H1 (cell line): ENCODE results near the gene MBTPS1. TPM values are rescaled to one million over a fixed set of nuclear protein-coding genes. Genes with fewer than 3 reads are reported as not detected.

Source experiments
- CTCF ChIA-PET: fragments of 300-600 bp; sonication (Branson Sonifier 250); formaldehyde crosslinking; loops from one replicate; lab custom pipeline; 2021; ENCODE audit not compliant: partially characterized antibody; lab: Charles Lee
- POLR2A ChIA-PET: fragments of 300-600 bp; sonication (Branson Sonifier 250); formaldehyde crosslinking; loops from one replicate; lab custom pipeline; 2021; ENCODE audit warnings: inconsistent platforms; ENCODE audit not compliant: partially characterized antibody; lab: Charles Lee
- DNase-seq, 2 experiments: peaks; one replicate each; pipeline versions ENCODE4 v3.0.0 to v3.0.0-alpha.2; 2010 to 2022; ENCODE audit warnings: low spot score in 2 of 2, low read depth in 1 of 2, mixed read lengths in 1 of 2
- FAIRE-seq: peaks from 2 replicates; lab custom pipeline; 2011; peaks lifted over from hg19 to GRCh38; lab: Jason Lieb, UNC
- H2AFZ ChIP-seq: 2 replicates; pipeline ENCODE4 v1.8.1; 2012; ENCODE audit warnings: low read length, inconsistent platforms
- H2AK5ac ChIP-seq: 2 replicates; pipeline ENCODE4 v1.6.1; 2013; ENCODE audit warnings: low read depth, low read length
- H2BK120ac ChIP-seq: replicated peaks from 2 replicates; pipeline ENCODE3; 2013; ENCODE audit warnings: low read depth, low read length, inconsistent platforms
- H2BK12ac ChIP-seq: 2 replicates; pipeline ENCODE4 v1.6.1; 2013; ENCODE audit warnings: low read depth, low read length
- H2BK15ac ChIP-seq: 2 replicates; pipeline ENCODE4 v1.6.1; 2013; ENCODE audit warnings: low read length
- H2BK20ac ChIP-seq: 2 replicates; pipeline ENCODE4 v1.6.1; 2013; ENCODE audit warnings: low read length
- H2BK5ac ChIP-seq: 2 replicates; pipeline ENCODE4 v1.6.1; 2013; ENCODE audit warnings: low read depth, low read length
- H3K14ac ChIP-seq: 2 replicates; pipeline ENCODE4 v1.6.1; 2013; ENCODE audit warnings: inconsistent platforms; ENCODE audit not compliant: insufficient read length
- H3K18ac ChIP-seq: 2 replicates; pipeline ENCODE4 v1.6.1; 2013; ENCODE audit warnings: low read length; ENCODE audit errors: extremely low read depth
- H3K23ac ChIP-seq: 2 replicates; pipeline ENCODE4 v1.6.1; 2013; ENCODE audit warnings: inconsistent platforms; ENCODE audit not compliant: insufficient read length
- H3K23me2 ChIP-seq: 2 replicates; pipeline ENCODE4 v1.6.1; 2013; ENCODE audit warnings: low read depth, low read length
- H3K27ac ChIP-seq: 2 replicates; pipeline ENCODE4 v1.6.1; 2011; ENCODE audit warnings: low read depth, low read length, inconsistent platforms
- H3K27me3 ChIP-seq, 4 experiments: replicated peaks in 1 of 4; 1 replicate in 1 of 4; 2 replicates in 3 of 4; pipeline versions ENCODE4 v1.6.1 to v1.8.1; 2011 to 2013; ENCODE audit warnings: low read length in 3 of 4, mild to moderate bottlenecking in 3 of 4, inconsistent platforms in 2 of 4, mixed read lengths in 2 of 4, moderate library complexity in 1 of 4; ENCODE audit not compliant: control insufficient read depth in 3 of 4, insufficient read depth in 3 of 4; ENCODE audit errors: extremely low read depth in 1 of 4
- H3K36me3 ChIP-seq, 4 experiments: 2 replicates each; pipeline versions ENCODE4 v1.6.1 to v1.8.1; 2011 to 2013; ENCODE audit warnings: mild to moderate bottlenecking in 4 of 4, low read length in 3 of 4, moderate library complexity in 2 of 4, control low read depth in 1 of 4, inconsistent platforms in 1 of 4; ENCODE audit not compliant: insufficient read depth in 4 of 4, control insufficient read depth in 2 of 4
- H3K4ac ChIP-seq: replicated peaks from 2 replicates; pipeline ENCODE3; 2013; ENCODE audit warnings: low read length, low read depth, mixed read lengths, inconsistent platforms; ENCODE audit not compliant: insufficient read length
- H3K4me1 ChIP-seq, 4 experiments: replicated peaks in 1 of 4; 1 replicate in 1 of 4; 2 replicates in 3 of 4; pipeline versions ENCODE4 v1.6.1 to v1.8.1; 2011 to 2013; ENCODE audit warnings: low read length in 3 of 4, inconsistent platforms in 2 of 4, mixed read lengths in 1 of 4; ENCODE audit not compliant: insufficient read depth in 4 of 4, control insufficient read depth in 3 of 4
- H3K4me2 ChIP-seq, 2 experiments: 2 replicates each; pipeline versions ENCODE4 v1.6.1 to v1.8.1; 2011 to 2013; ENCODE audit warnings: low read depth in 2 of 2, low read length in 2 of 2, control low read depth in 1 of 2, inconsistent platforms in 1 of 2, mild to moderate bottlenecking in 1 of 2; ENCODE audit not compliant: insufficient read depth in 1 of 2
- H3K4me3 ChIP-seq, 4 experiments: fragments of 200-600, 300-600 bp in 1 of 4; sonication (generic), shearing (Covaris generic), sonication (Bioruptor Twin) in 1 of 4; 2 replicates each; pipeline versions ENCODE4 v1.5.1 to v1.8.1; 2011 to 2016; ENCODE audit warnings: low read length in 4 of 4, low read depth in 3 of 4, control low read depth in 2 of 4, inconsistent platforms in 2 of 4, mild to moderate bottlenecking in 2 of 4, mixed read lengths in 1 of 4, moderate library complexity in 1 of 4; ENCODE audit not compliant: insufficient read depth in 2 of 4; ENCODE audit errors: extremely low read depth in 1 of 4
- H3K56ac ChIP-seq: replicated peaks from 2 replicates; pipeline ENCODE3; 2013; ENCODE audit warnings: low read depth, mild to moderate bottlenecking, mixed read lengths, low read length, inconsistent platforms; ENCODE audit not compliant: insufficient read length
- H3K79me1 ChIP-seq: 2 replicates; pipeline ENCODE4 v1.6.1; 2013; ENCODE audit warnings: low read depth, low read length, control low read depth
- H3K79me2 ChIP-seq, 2 experiments: 2 replicates each; pipeline versions ENCODE4 v1.6.1 to v1.8.1; 2012 to 2013; ENCODE audit warnings: low read length in 2 of 2, mild to moderate bottlenecking in 2 of 2, inconsistent platforms in 1 of 2; ENCODE audit not compliant: insufficient read depth in 2 of 2, control insufficient read depth in 1 of 2
- H3K9ac ChIP-seq, 4 experiments: replicated peaks in 1 of 4; 1 replicate in 1 of 4; 2 replicates in 3 of 4; pipeline versions ENCODE4 v1.6.1 to v1.8.1; 2011 to 2013; ENCODE audit warnings: low read depth in 3 of 4, low read length in 3 of 4, control low read depth in 2 of 4, mild to moderate bottlenecking in 2 of 4, moderate library complexity in 2 of 4, inconsistent platforms in 1 of 4; ENCODE audit errors: extremely low read depth in 1 of 4
- H3K9me3 ChIP-seq, 2 experiments: 2 replicates each; pipeline versions ENCODE4 v1.6.1 to v1.8.1; 2012 to 2013; ENCODE audit warnings: mild to moderate bottlenecking in 2 of 2, moderate library complexity in 2 of 2, control low read depth in 1 of 2, inconsistent platforms in 1 of 2, low read depth in 1 of 2, low read length in 1 of 2, mixed read lengths in 1 of 2; ENCODE audit not compliant: insufficient read depth in 2 of 2
- H4K20me1 ChIP-seq, 2 experiments: replicated peaks in 1 of 2; 2 replicates each; pipeline versions ENCODE3 to v1.8.1; 2011 to 2013; ENCODE audit warnings: inconsistent platforms in 2 of 2, low read length in 2 of 2, mild to moderate bottlenecking in 1 of 2; ENCODE audit not compliant: insufficient read depth in 2 of 2, control insufficient read depth in 1 of 2
- H4K5ac ChIP-seq: 2 replicates; pipeline ENCODE4 v1.6.1; 2013; ENCODE audit warnings: low read length, low read depth, mixed read lengths, inconsistent platforms; ENCODE audit not compliant: insufficient read length
- H4K8ac ChIP-seq: 2 replicates; pipeline ENCODE4 v1.8.0; 2013; ENCODE audit warnings: mild to moderate bottlenecking, moderate library complexity, low read length, inconsistent platforms; ENCODE audit not compliant: insufficient read depth; ENCODE audit errors: extremely low read depth
- H4K91ac ChIP-seq: replicated peaks from 2 replicates; pipeline ENCODE3; 2013; ENCODE audit warnings: low read length, mixed read lengths, inconsistent platforms; ENCODE audit not compliant: insufficient read length
- EGR1 ChIP-seq: IDR thresholded peaks from 2 replicates; pipeline ENCODE4 v1.6.1; 2011; ENCODE audit warnings: low read depth, low read length, borderline replicate concordance
- RFX5 ChIP-seq: IDR thresholded peaks from 2 replicates; pipeline ENCODE4 v1.6.1; 2011; ENCODE audit warnings: low read depth, low read length, improper control_type of control experiment, borderline replicate concordance
- TEAD4 ChIP-seq: IDR thresholded peaks from 2 replicates; pipeline ENCODE4 v1.6.1; 2012; ENCODE audit warnings: low read depth, low read length, inconsistent platforms, mixed read lengths
- WGBS, 2 experiments: shearing (Covaris generic) in 1 of 2; methylation state at CpG; one replicate each; pipeline versions ENCODE4 v1.1.6 to v1.1.7; 2013 to 2015; ENCODE audit warnings: low lambda C conversion rate in 2 of 2, mixed read lengths in 2 of 2, inconsistent platforms in 1 of 2, low coverage in 1 of 2, missing lambda C conversion rate in 1 of 2; ENCODE audit not compliant: insufficient replicate concordance in 2 of 2, insufficient coverage in 1 of 2, insufficient read length in 1 of 2; ENCODE audit errors: extremely low coverage in 1 of 2, missing lambda C conversion rate in 1 of 2; 5-methylcytosine and 5-hydroxymethylcytosine counted together
- polyA plus RNA-seq, 7 experiments: library from polyadenylated mRNA; depleted of rRNA in 3 of 7; stranded (reverse) in 5 of 7; unstranded in 2 of 7; fragments of >200 nt in 5 of 7; fragments of 200-250 nt in 2 of 7; gene quantifications; 1 replicate in 5 of 7; 2 replicates in 1 of 7; 4 replicates in 1 of 7; pipeline versions ENCODE4 v1.2.1 to v1.2.3, GENCODE V29; 2011 to 2013; ENCODE audit warnings: missing spikeins in 2 of 7, mixed read lengths in 2 of 7
- total RNA-seq: library from RNA; stranded (reverse); fragmentation: NEBNext Ultra II Directional; extraction: Animal tissue kit (Norgen Biotek cat#: 25700); gene quantifications from 2 replicates; pipeline ENCODE4 v1.2.1, GENCODE V29; 2021

Gene MBTPS1
- total and polyA plus RNA-seq, 2 of the 8 experiments (the other 6 are each of a cell fraction or from before 2014, with no cell fraction given), result 30.6 to 53.3 TPM

DNA sequence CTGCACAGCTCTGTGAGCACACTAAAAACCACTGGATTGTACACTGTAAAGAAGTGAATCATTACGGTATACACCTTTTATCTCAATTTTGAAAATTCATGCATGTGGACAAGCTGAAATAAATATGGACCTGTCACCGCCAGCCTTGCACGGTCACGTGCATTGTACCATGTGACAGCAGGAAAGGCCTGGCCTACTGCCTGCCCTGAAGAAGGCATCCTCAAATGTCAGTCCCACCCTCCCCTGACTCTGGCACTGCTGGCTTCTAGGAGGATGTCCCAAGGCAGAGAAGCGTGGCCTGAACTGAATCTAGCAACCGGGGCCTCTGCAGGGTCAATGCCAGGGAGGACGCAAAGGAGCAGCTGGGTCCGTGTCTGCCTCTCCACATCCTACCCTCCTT lies 108.8 kb downstream of the MBTPS1 start:
- DNase-seq (no peak), FAIRE-seq (no peak)
- no peak overlapping the region for H2AFZ ChIP-seq
- no peaks in the 10 kb centered on the region for H3K79me1 ChIP-seq
- H3K4me3 ChIP-seq, result no peak overlapping the region
- H3K9me3 ChIP-seq, result no peaks in the 10 kb centered on the region
- POLR2A ChIA-PET, result interaction anchor here (1.1 to 1.4 kb wide), 3 partner anchors 10 to 14 kb away, joined by 3 to 4 read pairs (median 4); no protein-coding TSS in a partner anchor
- H2AK5ac ChIP-seq, result no peak overlapping the region
- H3K4me1 ChIP-seq, result no peaks in the 10 kb centered on the region
- H3K36me3 ChIP-seq, result no peaks in the 10 kb centered on the region
- no peak overlapping the region for H3K27ac ChIP-seq
- no peak overlapping the region for H4K91ac ChIP-seq
- H3K18ac ChIP-seq, result no peak overlapping the region
- no peaks in the 10 kb centered on the region for H4K20me1 ChIP-seq
- H2BK20ac ChIP-seq, result no peak overlapping the region
- H2BK12ac ChIP-seq, result no peak overlapping the region; the same call in 1 of the 2 replicates
- no peaks in the 10 kb centered on the region for H3K79me2 ChIP-seq
- H2BK5ac ChIP-seq, result no peak overlapping the region
- H2BK15ac ChIP-seq, result no peak overlapping the region
- TF ChIP-seq TEAD4 (no peak), RFX5 (no peak), EGR1 (no peak)
- TF ChIP-seq, all 59 proteins: peak for 0
- CTCF ChIA-PET, result interaction anchor here (0.8 to 1.4 kb wide), 4 partner anchors 9 to 111 kb away, joined by 3 to 4 read pairs (median 3); no protein-coding TSS in a partner anchor
- H3K14ac ChIP-seq, result no peak overlapping the region
- H3K56ac ChIP-seq, result no peak overlapping the region
- H3K4me2 ChIP-seq, result no peak overlapping the region
- H3K9ac ChIP-seq, result no peak overlapping the region
- H4K5ac ChIP-seq, result no peak overlapping the region
- no peak overlapping the region for H2BK120ac ChIP-seq
- H3K27me3 ChIP-seq, result no peaks in the 10 kb centered on the region; a peak in 1 of 7 replicates
- no peaks in the 10 kb centered on the region for H3K23me2 ChIP-seq
- no peak overlapping the region for H3K4ac ChIP-seq
- no peak overlapping the region for H3K23ac ChIP-seq
- H4K8ac ChIP-seq, result no peak overlapping the region
- WGBS, 2 experiments, result 96% methylated on average over 7 of the region's 8 CpGs; no CpG with 5 or more reads in 1 of the 2 experiments
